Activated CD4-positive, alpha-beta T cell treated with anti-CD3 and anti-CD28 coated beads, Interleukin-2, amount 10 ng/mL, durations not matched to agents 7 days and 5 days (primary cell): ENCODE measurements around the gene ZNRF1. TPM values are rescaled to one million over a fixed set of nuclear protein-coding genes. Genes with fewer than 3 reads are reported as not detected.
"Not testable (repeated sequence)": the region's sequence is repeated elsewhere in the genome, so short reads cannot be mapped to it uniquely, and the experiment has no call there.

Experiments used
- CTCF ChIA-PET: fragments of 350-600 bp; sonication (Branson Sonifier 250); formaldehyde crosslinking; loops from one replicate; lab custom pipeline; 2021; ENCODE audit warnings: antibody characterized with exemption; lab: Charles Lee
- POLR2A ChIA-PET: fragments of 350-600 bp; sonication (Branson Sonifier 250); formaldehyde crosslinking; loops from one replicate; lab custom pipeline; 2021; ENCODE audit warnings: antibody characterized with exemption; lab: Charles Lee
- DNase-seq: peaks from one replicate; pipeline ENCODE4 v3.0.0-alpha.2; 2020
- H3K27ac Mint-ChIP-seq: one replicate; pipeline ENCODE4 v1.8.0; 2021; ENCODE audit warnings: mild to moderate bottlenecking, moderate library complexity, mixed read lengths
- H3K27me3 Mint-ChIP-seq: one replicate; pipeline ENCODE4 v1.8.0; 2021; ENCODE audit warnings: mixed read lengths
- H3K36me3 Mint-ChIP-seq: one replicate; pipeline ENCODE4 v1.8.0; 2021; ENCODE audit warnings: low read depth, mixed read lengths
- H3K4me1 Mint-ChIP-seq: one replicate; pipeline ENCODE4 v1.8.0; 2021; ENCODE audit warnings: mixed read lengths
- H3K4me3 Mint-ChIP-seq: one replicate; pipeline ENCODE4 v1.8.0; 2021; ENCODE audit warnings: mild to moderate bottlenecking, moderate library complexity, mixed read lengths
- H3K9me3 Mint-ChIP-seq: one replicate; pipeline ENCODE4 v1.8.0; 2021; ENCODE audit warnings: mixed read lengths
- total RNA-seq, 2 experiments: library from RNA; stranded (reverse); gene quantifications; one replicate each; pipeline ENCODE4 v1.2.3, GENCODE V29; 2021

The ZNRF1 gene
- total RNA-seq, 2 experiments from 2014 or later, result 16.1 to 16.3 TPM

DNA sequence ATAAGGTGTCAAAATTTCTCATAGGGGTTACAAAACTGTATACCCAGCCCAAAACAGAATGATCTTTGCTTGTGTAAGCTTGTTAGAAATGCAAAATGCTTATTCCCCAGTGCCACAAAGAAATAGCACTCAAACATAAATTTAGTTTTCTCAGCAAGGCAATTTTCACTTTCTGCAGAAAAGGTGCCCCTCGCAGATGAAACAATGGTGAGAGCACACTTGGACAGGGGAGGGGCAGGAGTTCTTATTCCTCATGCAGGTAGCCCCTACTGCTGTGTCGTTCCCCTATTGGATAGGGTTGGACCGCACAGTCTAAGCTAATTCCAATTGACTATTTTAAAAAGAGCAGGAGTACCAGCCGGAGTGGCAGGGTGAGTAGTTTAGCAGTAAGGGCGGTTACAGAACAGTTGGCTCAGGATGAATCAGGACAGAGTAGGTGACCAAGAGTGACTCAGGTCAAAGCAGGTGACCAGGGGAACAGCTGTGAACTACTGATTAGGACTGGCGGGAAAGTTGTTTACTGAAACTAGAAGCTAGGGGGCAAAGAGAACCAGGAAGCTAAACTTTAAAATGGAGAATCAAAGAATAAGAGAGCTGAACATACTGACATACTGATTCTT is 123.2 kb downstream of the ZNRF1 start:
- Mint-ChIP-seq H3K9me3 (peaks cover 10% of the 10 kb centered on the region), H3K36me3 (no peaks in the 10 kb centered on the region), H3K4me3 (no peak overlapping the region), H3K4me1 (no peaks in the 10 kb centered on the region), H3K27ac (no peak overlapping the region), H3K27me3 (no peaks in the 10 kb centered on the region)
- ChIA-PET CTCF (interaction anchor here (1.0 to 1.6 kb wide), 3 partner anchors 9 to 36 kb away, joined by 3 to 11 read pairs (median 3); no protein-coding TSS in a partner anchor), POLR2A (no interaction called here)
- DNase-seq, result no peak

DNA sequence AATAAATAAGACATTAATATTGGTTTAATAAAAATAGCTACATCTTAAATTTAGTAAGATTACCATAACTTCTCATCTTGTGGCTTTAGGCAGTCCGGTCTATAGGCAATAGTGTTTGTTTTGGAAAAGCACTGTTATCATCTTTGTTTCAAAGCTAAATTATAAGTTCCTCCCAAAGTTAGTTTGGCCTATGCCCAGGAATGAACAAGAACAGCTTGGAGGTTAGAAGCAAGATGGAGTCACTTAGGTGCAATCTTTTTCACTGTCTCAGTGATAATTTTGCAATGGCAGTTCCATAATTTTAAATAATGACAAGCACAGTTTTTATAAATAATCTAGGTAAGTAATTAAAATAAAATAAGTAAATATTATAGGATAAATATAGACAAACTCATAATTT is 123.8 kb downstream of the ZNRF1 start:
- H3K9me3 Mint-ChIP-seq, result peaks cover 13% of the 10 kb centered on the region
- H3K36me3 Mint-ChIP-seq, result peaks cover 1% of the 10 kb centered on the region
- POLR2A ChIA-PET, result no interaction called here
- no peaks in the 10 kb centered on the region for H3K4me1 Mint-ChIP-seq
- DNase-seq, result no peak
- no peak overlapping the region for H3K27ac Mint-ChIP-seq
- H3K4me3 Mint-ChIP-seq, result no peak overlapping the region
- CTCF ChIA-PET, result interaction anchor here (1.2 to 1.6 kb wide), 2 partner anchors 8 to 11 kb away, joined by 3 to 11 read pairs; no protein-coding TSS in a partner anchor
- no peaks in the 10 kb centered on the region for H3K27me3 Mint-ChIP-seq

DNA sequence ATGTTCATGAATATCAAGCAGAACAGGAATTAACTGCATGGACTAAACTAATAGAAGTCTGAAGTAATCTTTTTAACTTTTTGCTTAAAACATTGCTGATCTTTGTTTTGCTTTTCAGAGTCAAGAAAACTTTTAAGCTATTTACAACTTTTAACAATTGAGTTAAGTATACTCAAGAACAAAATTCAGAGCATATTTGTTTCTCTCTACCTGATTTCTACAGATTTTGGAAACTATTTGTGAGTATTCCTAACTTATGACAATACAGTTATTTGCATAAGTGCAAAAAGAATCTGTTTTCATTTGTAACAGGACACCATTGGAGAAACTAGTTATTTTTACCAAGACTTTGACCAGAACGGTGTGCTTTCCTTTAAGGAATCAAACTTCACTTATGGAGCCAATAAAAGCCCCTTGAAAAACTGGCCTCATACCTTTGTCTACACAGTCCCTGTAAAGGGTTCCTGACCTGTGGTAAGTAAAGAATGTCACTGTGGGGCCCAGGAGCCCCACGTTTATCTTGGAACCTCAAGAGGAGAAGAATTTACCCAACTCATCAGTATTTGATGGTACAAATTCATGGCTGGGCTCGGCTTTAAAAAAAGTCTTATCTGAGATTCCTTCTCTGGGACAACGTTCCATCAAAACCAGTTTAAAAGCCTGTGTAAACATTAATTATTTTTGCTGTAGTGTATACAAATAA is 129.0 kb downstream of the ZNRF1 start:
- CTCF ChIA-PET, result interaction anchor here (0.9 to 2.5 kb wide), 2 partner anchors 16 to 17 kb away, joined by 6 to 12 read pairs; no protein-coding TSS in a partner anchor
- Mint-ChIP-seq H3K36me3 (peaks cover 1% of the 10 kb centered on the region), H3K4me3 (no peak overlapping the region), H3K27ac (no peak overlapping the region), H3K9me3 (peaks cover 9% of the 10 kb centered on the region), H3K4me1 (peaks cover 10% of the 10 kb centered on the region), H3K27me3 (no peaks in the 10 kb centered on the region)
- DNase-seq, result no peak
- POLR2A ChIA-PET, result no interaction called here

DNA sequence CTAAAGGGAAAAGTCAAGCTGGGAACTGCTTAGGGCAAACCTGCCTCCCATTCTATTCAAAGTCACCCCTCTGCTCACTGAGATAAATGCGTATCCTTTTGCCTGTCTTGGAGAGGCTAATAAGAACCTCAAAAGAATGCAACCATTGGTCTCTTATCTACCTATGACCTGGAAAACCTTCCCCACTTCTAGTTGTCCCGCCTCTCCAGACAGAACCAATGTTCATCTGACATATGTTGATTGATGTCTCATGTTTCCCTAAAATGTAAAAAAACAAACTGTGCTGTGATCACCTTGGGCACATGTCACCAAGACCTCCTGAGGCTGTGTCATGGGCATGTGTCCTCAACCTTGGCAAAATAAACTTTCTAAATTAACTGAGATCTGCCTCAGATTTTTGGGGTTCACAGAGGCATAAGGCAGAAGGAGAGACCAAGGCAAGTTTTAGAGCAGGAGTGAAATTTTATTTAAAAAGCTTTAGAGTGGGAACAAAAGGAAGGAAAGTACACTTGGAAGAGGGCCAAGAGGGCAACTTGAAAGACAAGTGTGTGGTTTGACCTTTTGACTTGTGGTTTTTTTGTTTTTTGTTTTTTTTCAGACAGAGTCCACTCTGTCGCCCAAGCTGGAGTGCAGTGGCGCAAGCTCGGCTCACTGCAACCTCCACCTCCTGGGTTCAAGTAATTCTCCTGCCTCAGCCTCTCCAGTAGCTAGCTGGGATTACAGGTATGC is 130.8 kb downstream of the ZNRF1 start:
- H3K36me3 Mint-ChIP-seq, H3K4me3 Mint-ChIP-seq, H3K9me3 Mint-ChIP-seq, DNase-seq, H3K27ac Mint-ChIP-seq, H3K27me3 Mint-ChIP-seq, H3K4me1 Mint-ChIP-seq, POLR2A ChIA-PET: not testable (repeated sequence)
- CTCF ChIA-PET, result interaction anchor here (1.2 to 2.5 kb wide), 3 partner anchors 13 to 133 kb away, joined by 3 to 12 read pairs (median 3); partner anchors contain the start of gene LDHD

DNA sequence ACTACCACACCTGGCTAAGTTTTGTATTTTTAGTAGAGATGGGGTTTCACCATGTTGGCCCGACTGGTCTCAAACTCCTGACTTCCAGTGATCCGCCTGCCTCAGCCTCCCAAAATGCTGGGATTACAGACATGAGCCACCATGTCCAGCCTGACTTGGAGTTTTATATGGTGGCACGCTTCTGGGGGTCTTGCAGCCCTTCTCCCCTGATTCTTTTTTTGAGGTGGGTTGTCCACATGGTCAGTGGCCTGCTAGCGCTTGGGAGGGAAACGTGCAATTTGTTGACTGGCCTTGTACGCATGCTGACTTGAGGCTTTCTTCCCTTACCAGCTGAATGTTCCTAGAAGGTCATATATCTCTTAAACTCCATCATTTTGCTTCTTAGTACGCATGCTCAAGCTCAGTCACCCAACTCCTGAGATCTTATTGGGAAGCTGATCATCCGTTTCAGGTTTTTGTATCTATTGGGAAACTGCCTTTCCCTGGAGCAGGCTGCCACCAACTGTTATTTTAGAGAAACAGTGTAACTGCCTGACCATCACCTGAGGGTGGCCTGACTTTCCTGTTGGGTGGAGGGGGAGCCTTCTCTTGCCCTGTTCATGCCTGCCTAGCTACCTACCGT is 131.4 kb downstream of the ZNRF1 start:
- DNase-seq, result no peak
- H3K4me3 Mint-ChIP-seq, result no peak overlapping the region
- H3K9me3 Mint-ChIP-seq, result peaks cover 9% of the 10 kb centered on the region
- peaks cover 1% of the 10 kb centered on the region for H3K36me3 Mint-ChIP-seq
- H3K27ac Mint-ChIP-seq, result no peak overlapping the region
- ChIA-PET CTCF (interaction anchor here (1.0 to 2.5 kb wide), 7 partner anchors 8 to 134 kb away, joined by 3 to 12 read pairs (median 3); partner anchors contain the start of genes LDHD and ZNRF1), POLR2A (no interaction called here)
- H3K27me3 Mint-ChIP-seq, result no peaks in the 10 kb centered on the region
- peaks cover 10% of the 10 kb centered on the region for H3K4me1 Mint-ChIP-seq

DNA sequence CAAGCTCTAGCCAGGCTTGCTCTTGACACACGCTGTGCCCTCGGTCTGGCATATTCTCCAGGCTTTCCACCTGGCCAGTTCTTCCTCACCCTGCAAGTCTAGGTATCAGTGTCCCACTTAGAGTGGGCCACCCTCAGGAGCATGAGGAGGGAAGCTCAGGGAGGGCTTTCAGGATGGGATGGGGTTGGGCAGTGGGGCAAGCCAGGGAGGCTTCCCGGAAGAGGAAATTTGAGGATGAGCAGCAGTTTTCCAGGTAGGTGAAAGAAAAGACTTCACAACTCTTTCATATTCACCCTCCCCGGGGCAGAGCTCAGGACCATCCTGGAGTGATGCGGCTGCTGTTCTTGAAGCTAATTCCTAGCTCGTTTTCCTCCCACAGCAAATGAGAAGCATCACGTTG is 132.3 kb downstream of the ZNRF1 start:
- no peak for DNase-seq
- ChIA-PET POLR2A (no interaction called here), CTCF (interaction anchor here (1.0 to 1.8 kb wide), 5 partner anchors 9 to 132 kb away, joined by 3 to 4 read pairs (median 3); partner anchors contain the start of genes LDHD and ZNRF1)
- Mint-ChIP-seq H3K27ac (no peak overlapping the region), H3K4me3 (no peak overlapping the region), H3K36me3 (peaks cover 1% of the 10 kb centered on the region), H3K27me3 (no peaks in the 10 kb centered on the region), H3K4me1 (peaks cover 10% of the 10 kb centered on the region), H3K9me3 (peaks cover 9% of the 10 kb centered on the region)

DNA sequence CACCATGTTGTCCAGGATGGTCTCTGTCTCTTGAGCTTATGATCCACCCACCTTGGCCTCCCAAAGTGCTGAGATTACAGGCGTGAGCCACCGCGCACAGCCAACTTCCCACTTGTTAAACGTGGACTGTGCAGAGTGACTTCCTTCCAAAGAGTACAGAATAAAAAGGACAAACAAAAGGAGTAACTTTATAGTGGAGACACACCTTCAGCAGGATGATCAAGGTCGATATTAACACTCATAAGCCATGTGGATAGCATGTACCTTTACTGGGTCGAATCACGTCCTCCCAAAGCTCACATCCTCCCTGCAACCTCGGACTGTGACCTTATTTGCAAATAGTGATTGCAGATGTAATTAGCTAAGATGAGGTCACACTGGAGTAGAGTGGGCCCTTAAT is 139.4 kb downstream of the ZNRF1 start:
- ChIA-PET CTCF (interaction anchor here (0.6 to 1.0 kb wide), 4 partner anchors 26 to 301 kb away, joined by 3 to 4 read pairs (median 3); no protein-coding TSS in a partner anchor), POLR2A (no interaction called here)
- H3K9me3 Mint-ChIP-seq, result no peaks in the 10 kb centered on the region
- no peak overlapping the region for H3K27ac Mint-ChIP-seq
- H3K4me1 Mint-ChIP-seq, result peaks cover 7% of the 10 kb centered on the region
- no peaks in the 10 kb centered on the region for H3K36me3 Mint-ChIP-seq
- no peaks in the 10 kb centered on the region for H3K27me3 Mint-ChIP-seq
- DNase-seq, result no peak
- H3K4me3 Mint-ChIP-seq, result no peak overlapping the region

DNA sequence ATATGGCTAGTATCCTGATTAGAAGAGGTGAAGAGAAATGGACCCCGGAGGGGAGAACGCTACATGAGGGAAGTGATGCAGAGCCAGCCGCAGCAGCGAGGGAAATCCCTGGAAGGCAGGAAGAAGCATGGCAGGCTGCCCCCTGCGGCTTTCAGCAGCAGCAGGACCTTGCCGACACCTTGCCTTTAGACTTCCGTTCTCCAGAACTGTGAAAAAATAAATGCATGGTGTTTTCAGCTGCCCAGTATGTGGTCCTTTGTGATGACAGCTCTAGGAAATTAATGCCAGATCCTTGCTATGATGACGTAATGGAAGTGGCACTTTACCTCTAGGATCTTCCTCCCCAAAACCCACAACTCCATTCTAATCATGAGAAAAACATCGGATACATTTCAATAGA is 139.8 kb downstream of the ZNRF1 start:
- Mint-ChIP-seq H3K4me1 (peaks cover 7% of the 10 kb centered on the region), H3K36me3 (no peaks in the 10 kb centered on the region), H3K27me3 (no peaks in the 10 kb centered on the region), H3K4me3 (no peak overlapping the region), H3K27ac (no peak overlapping the region), H3K9me3 (no peaks in the 10 kb centered on the region)
- DNase-seq, result no peak
- ChIA-PET POLR2A (no interaction called here), CTCF (interaction anchor here (0.6 to 1.0 kb wide), 2 partner anchors 30 to 302 kb away, joined by 3 read pairs; no protein-coding TSS in a partner anchor)

DNA sequence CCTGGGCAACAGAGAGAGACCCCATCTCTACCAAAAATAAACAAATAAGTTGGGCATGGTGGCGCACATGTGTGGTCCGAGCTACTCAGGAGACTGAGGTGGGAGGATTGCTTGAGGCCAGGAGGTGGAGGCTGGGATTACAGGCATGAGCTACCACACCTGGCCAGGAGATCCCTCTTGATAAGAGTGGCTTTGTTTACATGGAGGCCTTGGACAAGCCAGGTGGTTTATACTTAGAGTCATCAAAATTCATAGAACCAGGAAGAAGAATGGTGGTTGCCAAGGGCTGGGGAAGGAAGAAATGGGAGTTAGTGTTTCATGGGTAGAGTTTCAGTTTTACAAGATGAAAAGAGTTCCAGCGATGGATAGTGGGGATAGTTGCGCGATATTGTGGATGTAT is 140.7 kb downstream of the ZNRF1 start:
- H3K9me3 Mint-ChIP-seq, result no peaks in the 10 kb centered on the region
- no peaks in the 10 kb centered on the region for H3K27me3 Mint-ChIP-seq
- no peaks in the 10 kb centered on the region for H3K36me3 Mint-ChIP-seq
- CTCF ChIA-PET, result interaction anchor here (1.1 kb wide), 1 partner anchor 28 kb away, joined by 3 read pairs; no protein-coding TSS in a partner anchor
- POLR2A ChIA-PET, result no interaction called here
- DNase-seq, result no peak
- no peak overlapping the region for H3K27ac Mint-ChIP-seq
- no peak overlapping the region for H3K4me3 Mint-ChIP-seq
- H3K4me1 Mint-ChIP-seq, result peaks cover 7% of the 10 kb centered on the region

DNA sequence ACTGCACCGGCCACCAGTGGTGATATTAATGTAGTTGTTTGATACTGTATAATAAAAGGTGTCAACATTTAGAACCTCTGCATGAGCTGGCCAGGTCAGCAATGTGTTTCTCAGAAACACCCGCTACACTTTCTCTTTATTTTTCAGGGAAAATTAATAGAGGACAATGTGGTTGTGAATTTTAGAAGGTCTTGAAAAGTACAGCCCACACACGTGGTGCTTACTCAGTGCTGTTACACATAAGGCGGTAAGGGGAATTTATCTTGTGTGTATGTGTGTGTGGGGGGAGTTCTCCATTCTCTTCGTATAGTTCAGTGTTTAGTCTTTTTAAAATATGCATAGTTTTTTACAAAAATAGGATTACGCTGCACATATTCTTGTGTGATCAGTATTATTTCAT is 145.1 kb downstream of the ZNRF1 start:
- ChIA-PET POLR2A (no interaction called here), CTCF (no interaction called here)
- H3K4me3 Mint-ChIP-seq, result no peak overlapping the region
- peaks cover under 1% of the 10 kb centered on the region for H3K36me3 Mint-ChIP-seq
- no peak for DNase-seq
- peaks cover 1% of the 10 kb centered on the region for H3K4me1 Mint-ChIP-seq
- H3K27me3 Mint-ChIP-seq, result no peaks in the 10 kb centered on the region
- H3K9me3 Mint-ChIP-seq, result peaks cover under 1% of the 10 kb centered on the region
- no peak overlapping the region for H3K27ac Mint-ChIP-seq

DNA sequence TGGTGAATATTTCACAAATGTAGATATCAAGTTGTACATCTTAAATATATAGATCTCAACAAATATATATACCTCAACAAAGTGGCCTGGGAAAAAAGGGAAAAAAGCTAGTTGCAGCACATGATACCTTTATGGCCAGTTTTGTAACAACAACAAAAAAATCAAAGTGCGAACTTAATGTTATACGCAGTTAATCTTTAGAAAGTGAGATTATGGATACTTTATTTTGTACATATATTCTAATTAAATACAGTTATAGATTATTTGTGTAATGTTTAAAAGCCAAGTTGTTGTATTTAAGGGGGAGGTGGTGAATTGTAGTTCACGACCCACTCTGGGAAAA is 149.1 kb downstream of the ZNRF1 start:
- DNase-seq, result no peak
- H3K9me3 Mint-ChIP-seq, result peaks cover 26% of the 10 kb centered on the region
- H3K27ac Mint-ChIP-seq, result peak overlapping the region; percentile 83
- ChIA-PET POLR2A (no interaction called here), CTCF (interaction anchor here (1.1 kb wide), 1 partner anchor 37 kb away, joined by 4 read pairs; no protein-coding TSS in a partner anchor)
- H3K27me3 Mint-ChIP-seq, result no peaks in the 10 kb centered on the region
- peaks cover 27% of the 10 kb centered on the region for H3K36me3 Mint-ChIP-seq
- peaks cover 15% of the 10 kb centered on the region for H3K4me1 Mint-ChIP-seq
- H3K4me3 Mint-ChIP-seq, result peak overlapping the region; percentile 82
